PC-3 (cell line): ENCODE data around the gene CHST9.

ENCODE experiments used
- EZH2 ChIP-seq: fragments of 300-600 bp; sonication (generic); IDR thresholded peaks from one replicate; pipeline ENCODE4 v1.6.1; 2017; ENCODE audit warnings: antibody characterized with exemption, mild to moderate bottlenecking, low read length; ENCODE audit not compliant: unreplicated experiment
- EZH2phosphoT487 ChIP-seq: fragments of 300-600 bp; sonication (generic); IDR thresholded peaks from 2 replicates; pipeline ENCODE4 v1.6.1; 2018; ENCODE audit warnings: mild to moderate bottlenecking, antibody characterized with exemption, low read length, borderline replicate concordance
- TF ChIP-seq, protein P1 (sequence below): fragments of 300-600 bp; sonication (generic); conservative IDR thresholded peaks from 2 replicates; pipeline ENCODE4 v1.5.1; 2017; ENCODE audit warnings: antibody characterized with exemption, low read depth, mild to moderate bottlenecking, low read length

DNA sequence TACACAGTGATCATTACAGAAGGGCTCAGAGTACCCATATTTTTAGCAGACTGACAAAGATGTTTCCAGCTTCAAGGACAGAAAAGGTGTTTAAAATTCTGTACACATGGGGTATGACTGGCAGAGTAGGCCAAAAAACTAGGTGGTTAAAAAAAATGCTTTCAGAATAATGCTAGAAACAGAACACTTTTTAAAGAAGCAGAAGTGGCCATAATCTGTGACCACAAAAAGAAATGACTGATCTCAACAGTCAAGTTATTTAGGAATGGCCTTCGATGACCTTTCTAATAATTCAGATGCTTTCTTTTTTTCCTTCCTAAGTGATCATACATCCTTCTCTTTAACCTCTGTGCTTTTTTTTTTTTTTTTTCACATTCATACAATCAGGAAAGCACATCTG is 315.5 kb downstream of the CHST9 start:
- TF ChIP-seq, protein P1, sequence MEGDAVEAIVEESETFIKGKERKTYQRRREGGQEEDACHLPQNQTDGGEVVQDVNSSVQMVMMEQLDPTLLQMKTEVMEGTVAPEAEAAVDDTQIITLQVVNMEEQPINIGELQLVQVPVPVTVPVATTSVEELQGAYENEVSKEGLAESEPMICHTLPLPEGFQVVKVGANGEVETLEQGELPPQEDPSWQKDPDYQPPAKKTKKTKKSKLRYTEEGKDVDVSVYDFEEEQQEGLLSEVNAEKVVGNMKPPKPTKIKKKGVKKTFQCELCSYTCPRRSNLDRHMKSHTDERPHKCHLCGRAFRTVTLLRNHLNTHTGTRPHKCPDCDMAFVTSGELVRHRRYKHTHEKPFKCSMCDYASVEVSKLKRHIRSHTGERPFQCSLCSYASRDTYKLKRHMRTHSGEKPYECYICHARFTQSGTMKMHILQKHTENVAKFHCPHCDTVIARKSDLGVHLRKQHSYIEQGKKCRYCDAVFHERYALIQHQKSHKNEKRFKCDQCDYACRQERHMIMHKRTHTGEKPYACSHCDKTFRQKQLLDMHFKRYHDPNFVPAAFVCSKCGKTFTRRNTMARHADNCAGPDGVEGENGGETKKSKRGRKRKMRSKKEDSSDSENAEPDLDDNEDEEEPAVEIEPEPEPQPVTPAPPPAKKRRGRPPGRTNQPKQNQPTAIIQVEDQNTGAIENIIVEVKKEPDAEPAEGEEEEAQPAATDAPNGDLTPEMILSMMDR: no peak
- TF ChIP-seq EZH2phosphoT487 (no peak), EZH2 (no peak)
